SK-N-DZ (cell line): Measurements from ENCODE around the gene SFI1. TPM values are rescaled to one million over a fixed set of nuclear protein-coding genes. Genes with fewer than 3 reads are reported as not detected.
"Not testable (repeated sequence)": the region's sequence is repeated elsewhere in the genome, so short reads cannot be mapped to it uniquely, and the experiment has no call there.

Experiments used
- DNase-seq: peaks from one replicate; pipeline ENCODE4 v3.0.0-alpha.2; 2015; ENCODE audit warnings: low spot score
- polyA plus RNA-seq, 2 experiments: library from polyadenylated mRNA; depleted of rRNA; stranded (reverse); fragments of >200 nt; gene quantifications; 2 replicates each; pipeline ENCODE4 v1.2.3, GENCODE V29; 2014

The SFI1 gene, protein sequence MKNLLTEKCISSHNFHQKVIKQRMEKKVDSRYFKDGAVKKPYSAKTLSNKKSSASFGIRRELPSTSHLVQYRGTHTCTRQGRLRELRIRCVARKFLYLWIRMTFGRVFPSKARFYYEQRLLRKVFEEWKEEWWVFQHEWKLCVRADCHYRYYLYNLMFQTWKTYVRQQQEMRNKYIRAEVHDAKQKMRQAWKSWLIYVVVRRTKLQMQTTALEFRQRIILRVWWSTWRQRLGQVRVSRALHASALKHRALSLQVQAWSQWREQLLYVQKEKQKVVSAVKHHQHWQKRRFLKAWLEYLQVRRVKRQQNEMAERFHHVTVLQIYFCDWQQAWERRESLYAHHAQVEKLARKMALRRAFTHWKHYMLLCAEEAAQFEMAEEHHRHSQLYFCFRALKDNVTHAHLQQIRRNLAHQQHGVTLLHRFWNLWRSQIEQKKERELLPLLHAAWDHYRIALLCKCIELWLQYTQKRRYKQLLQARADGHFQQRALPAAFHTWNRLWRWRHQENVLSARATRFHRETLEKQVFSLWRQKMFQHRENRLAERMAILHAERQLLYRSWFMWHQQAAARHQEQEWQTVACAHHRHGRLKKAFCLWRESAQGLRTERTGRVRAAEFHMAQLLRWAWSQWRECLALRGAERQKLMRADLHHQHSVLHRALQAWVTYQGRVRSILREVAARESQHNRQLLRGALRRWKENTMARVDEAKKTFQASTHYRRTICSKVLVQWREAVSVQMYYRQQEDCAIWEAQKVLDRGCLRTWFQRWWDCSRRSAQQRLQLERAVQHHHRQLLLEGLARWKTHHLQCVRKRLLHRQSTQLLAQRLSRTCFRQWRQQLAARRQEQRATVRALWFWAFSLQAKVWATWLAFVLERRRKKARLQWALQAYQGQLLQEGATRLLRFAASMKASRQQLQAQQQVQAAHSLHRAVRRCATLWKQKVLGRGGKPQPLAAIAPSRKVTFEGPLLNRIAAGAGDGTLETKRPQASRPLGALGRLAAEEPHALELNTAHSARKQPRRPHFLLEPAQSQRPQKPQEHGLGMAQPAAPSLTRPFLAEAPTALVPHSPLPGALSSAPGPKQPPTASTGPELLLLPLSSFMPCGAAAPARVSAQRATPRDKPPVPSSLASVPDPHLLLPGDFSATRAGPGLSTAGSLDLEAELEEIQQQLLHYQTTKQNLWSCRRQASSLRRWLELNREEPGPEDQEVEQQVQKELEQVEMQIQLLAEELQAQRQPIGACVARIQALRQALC
- polyA plus RNA-seq (2014; cell fraction: cytosol; rRNA removed): 20.9 and 24.4 TPM in 2 replicates
- polyA plus RNA-seq (2014; cell fraction: nucleus; rRNA removed): 216 and 272 TPM in 2 replicates

DNA sequence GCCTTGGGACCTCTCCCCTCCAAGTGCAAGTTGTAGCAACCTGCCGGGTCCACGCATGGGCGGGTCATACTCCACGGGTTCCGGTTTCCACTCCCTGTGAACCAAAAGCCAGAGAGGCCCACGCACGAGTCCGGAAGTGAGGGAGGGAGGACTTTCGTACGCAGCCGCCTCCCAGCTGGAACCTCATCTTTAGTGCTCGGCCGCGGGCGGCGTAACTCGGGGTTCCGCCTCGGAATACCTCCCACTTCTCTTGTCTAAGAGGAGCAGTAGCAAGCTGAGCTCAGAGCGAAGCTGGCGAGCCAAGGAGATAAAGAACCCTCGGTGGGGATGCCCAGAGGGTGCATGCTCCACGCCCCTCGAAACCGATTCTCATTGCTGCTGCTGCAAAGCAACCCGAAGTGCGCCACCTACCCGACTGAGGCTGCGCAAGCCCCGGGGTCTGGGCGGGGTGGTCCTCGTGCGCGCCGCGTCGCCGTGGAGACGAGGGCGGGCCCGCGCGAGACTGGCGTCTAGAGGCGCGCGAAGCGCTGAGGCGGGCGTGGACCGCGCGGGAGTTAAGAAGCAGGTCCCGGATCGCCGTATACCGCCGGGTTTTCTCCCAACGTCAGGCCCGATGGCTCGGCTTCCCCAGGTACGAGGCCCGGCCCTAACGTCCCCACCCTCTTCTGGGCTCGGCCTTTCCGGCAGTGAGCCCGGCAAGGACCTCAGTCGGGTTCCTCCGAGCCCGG lies at the start of gene SFI1:
SFI1 (plus strand) TSS at position 530 of the 728 bp plus-strand sequence. CDS start 11,749 bp downstream, outside the sequence.
- DNase-seq: peak; percentile 91

DNA sequence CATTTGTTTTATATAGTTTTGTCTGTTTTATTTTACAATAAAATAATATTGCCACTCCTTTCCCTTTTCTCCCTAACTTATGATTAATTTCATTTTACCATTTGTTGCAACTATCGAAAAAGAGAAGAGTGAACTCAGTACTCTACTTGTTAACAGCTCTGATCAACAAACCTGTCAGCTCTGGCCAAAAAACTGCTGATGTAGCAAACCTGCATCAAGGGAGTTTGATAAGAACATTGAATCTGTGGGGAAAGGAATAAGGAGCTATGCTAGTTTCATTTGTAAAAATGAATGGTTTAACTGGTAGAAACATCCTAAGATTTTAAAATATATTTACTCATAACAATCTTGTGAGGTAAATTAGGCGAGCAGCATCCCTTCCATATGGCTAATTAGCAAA lies 49.6 kb upstream of the SFI1 start:
- no peak for DNase-seq

DNA sequence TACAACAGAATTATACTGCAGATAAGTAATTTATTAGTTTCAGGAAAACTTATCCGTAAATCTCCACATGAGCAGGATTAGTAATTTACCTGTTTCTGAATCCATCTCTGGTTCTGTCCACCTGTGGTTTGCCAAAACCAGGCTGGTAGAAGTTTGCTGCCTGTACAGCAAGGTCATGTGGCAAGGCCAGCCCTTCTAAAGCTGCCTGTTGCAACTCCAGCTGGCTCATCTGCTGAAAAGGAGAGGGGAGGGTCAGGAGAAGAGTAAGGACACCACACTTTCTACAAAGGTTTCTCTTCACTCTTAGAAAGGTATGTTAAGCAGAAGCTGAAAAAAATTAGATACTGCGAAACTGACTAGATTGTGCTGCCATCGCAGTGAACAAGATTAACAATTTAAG lies 49.0 kb upstream of the SFI1 start:
- no peak for DNase-seq

DNA sequence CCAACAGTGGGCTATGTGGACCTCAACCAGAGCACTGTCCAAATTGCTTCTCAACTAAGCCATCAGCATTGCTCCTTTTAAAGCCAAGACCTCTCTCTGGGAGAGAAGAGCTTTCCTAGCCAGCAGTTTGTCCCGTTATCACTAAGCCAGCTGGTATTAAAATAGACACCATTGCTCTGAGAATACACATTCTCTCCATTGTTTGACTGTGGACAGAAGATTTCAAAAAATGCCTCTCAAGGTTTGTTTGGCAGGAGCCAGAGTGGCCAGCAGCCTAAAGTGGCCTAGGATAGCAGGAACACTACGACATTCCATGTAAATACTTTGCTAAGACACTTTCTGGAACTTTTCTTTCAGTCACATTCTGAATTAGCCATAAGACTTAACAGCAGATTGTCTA lies 48.0 kb upstream of the SFI1 start:
- DNase-seq: no peak

DNA sequence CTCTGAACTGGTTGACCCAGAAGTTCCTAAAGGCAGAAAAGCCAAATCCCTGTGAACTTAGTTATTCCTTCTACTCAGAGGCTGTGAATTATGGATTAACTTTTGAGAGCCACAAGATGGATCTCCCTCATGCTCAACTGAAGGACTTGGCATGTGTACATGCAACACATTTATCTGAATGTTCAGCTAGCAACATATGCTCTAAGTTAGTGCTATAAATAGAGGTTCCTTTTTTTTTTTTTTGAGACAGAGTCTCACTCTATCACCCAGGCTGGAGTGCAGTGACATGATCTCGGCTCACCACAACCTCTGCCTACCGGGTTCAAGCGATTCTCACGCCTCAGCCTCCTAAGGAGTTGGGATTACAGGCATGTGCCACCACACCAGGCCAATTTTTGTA lies 46.8 kb upstream of the SFI1 start:
- DNase-seq: no peak

DNA sequence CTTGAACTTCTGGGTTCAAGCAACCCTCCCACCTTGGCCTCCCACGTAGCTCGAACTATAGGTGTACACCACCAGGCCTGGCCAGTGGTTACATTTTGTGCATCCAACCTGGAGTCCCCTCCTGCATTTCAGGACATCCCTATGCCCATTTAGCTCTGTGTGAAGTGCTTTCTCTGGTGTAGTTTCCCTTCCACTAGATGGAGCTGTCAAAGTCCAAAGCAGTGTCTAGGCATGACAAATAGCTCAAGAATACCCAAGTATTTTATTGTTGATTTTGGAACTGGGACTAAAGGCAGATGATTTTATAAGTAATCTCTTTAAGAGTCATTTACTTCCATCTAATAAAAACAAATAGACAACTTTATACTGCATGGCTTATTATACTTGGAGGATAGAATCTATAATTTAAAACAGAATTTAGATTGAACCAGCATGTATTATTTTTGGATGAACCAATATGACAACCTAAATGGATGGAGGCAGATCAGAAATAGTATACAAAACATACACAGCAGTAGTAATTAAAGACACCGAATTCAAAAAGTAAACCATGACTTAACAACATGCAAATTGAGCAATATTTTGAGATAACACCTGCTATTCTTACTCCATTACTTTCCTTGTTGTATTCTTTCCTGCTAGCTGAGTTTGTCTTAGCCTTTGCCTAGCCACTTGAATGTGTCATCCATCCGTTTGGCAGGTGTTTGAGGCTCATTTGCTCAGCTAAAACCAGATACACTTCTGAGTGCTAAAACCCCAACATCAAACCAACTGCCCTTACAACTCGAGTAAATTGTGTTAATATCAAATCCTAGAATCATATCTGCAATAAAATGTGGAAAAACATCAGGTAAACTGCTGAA lies 44.4 kb upstream of the SFI1 start:
- peak; percentile 11 for DNase-seq

DNA sequence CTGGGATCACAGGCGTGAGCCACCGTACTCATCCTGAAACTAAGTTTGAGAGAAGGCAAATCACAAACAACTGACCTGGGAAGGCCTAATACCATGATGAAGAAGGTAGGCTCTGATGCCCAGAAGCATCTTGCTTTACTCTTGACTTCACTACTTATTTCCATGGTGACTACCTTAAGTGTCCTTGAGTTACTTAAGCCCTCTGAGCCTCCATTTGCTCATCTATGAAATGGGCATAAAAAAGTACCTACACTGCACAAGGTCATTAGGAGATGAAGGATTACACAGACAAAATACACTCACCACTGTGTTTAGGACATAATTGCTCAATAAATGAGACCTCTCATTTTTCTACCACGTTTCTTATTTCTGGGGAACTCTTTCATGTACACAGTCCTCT lies 34.6 kb upstream of the SFI1 start:
- no peak for DNase-seq

DNA sequence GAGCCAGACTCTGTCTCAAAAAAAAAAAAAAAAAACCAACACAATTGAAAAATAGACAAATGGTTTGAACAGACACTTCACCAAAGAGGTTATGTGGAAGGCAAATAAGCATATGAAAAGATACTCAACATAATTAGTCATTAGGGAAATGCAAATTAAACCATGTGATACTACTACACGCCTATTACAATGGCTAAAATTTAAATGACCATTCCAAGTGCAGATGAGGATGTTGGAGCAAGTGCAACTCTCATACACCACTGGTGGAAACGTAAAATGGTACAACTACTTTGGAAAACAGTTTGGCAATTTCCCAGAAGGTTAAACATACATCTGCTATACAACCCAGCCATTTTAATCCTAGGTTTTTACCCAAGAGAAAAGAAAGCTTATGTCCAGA lies 31.0 kb upstream of the SFI1 start:
- no peak for DNase-seq

DNA sequence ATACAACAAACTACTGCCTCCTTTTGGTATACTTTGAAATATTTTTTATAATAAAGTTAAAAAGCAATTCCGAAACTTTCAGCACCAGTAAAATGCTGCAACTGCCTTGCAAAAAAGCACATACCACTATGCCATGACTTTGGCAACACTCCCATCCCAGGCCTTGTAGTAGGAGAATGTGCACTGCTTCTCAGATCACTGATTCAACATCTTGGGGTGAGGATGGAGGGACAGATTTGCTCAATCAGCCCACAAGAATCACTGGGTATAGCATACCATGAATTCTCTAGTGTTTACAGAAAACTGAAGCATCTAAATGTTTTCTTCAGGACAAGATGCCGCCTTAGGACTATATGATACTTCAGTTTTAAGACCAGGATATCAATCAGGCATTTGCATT lies 21.6 kb upstream of the SFI1 start:
- no peak for DNase-seq

DNA sequence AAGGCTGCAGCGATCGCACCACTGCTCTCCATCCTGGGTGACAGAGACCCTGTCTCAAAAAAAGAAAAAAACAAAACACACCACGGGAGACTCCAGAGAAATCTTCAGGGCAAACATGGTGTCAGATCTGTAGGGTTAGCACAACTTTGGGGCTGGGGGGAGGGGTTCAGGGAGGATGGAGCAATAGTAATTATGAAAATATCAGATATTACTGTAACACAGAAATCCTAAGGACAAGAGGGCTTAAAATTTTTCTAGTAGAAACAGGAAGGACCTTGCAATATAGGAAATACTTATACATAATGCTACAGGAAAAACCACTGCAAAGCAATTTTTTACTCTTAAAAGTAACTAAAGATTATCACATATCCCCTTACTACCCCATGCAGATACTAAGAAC lies 20.5 kb upstream of the SFI1 start:
- DNase-seq: no peak

DNA sequence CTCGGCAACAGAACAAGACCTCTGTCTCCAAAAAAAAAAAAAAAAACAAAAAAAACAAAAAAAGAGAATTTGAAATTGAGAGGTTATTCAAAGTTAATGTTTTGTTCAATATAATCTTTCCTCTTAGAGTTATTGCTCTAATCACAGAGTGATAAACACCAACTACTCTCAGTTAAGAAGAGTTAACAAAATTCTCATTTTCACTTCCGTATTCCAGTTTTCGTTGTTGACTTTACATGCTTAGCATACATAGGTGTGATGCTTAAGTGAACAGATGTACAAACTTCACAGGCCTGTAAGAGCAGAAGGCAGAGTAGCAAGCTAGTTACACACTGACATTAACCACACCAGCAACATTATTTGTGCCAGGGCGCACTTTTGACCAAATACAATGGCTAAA lies 19.0 kb upstream of the SFI1 start:
- no peak for DNase-seq

DNA sequence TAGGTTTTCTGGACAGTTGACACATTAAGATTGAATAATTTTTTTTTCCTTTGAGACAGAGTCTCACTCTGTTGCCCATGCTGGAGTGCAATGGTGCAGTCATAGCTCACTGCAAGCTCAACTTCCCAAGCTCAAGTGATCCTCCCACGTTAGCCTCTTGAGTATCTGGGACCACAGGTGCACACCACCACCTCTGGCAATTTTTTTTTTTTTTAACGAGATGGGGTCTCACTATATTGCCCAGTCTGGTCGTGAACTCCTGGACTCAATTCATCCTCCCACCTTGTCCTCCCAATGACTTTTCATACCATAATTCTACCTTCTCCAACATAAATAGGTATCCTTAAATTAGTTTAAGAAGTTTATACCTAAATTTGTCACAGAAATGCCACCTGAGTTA lies 15.2 kb upstream of the SFI1 start:
- no peak for DNase-seq

DNA sequence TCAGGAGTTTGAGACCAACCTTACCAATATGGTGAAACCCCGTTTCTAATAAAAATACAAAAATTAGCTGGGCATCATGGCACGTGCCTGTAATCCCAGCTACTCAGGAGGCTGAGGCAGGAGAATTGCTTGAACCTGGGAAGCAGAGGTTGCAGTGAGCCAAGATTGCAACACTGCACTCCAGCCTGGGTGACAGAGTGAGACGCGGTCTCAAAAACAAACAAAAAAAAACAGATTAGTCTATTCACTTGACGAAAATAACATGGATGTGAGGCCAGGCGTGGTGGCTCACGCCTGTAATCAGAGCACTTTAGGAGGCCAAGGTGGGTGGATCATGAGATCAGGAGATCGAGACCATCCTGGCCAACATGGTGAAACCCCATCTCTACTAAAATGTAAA lies 13.9 kb upstream of the SFI1 start:
- not testable (repeated sequence) for DNase-seq

DNA sequence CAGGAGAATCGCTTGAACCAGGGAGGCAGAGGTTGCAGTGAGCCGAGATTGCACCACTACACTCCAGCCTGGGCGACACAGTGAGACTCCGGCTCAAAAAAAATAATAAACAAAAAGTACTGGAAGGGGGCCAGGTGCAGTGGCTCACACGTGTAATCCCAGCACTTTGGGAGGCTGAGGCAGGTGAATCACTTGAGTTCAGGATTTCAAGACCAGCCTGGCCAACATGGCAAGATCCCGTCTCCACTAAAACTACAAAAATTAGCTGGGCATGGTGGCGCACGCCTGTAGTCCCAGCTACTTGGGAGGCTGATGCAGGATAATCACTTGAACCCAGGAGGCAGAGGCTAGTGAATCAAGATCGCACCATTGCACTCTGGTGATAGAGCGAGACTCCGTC lies 10.0 kb upstream of the SFI1 start:
- DNase-seq: not testable (repeated sequence)

DNA sequence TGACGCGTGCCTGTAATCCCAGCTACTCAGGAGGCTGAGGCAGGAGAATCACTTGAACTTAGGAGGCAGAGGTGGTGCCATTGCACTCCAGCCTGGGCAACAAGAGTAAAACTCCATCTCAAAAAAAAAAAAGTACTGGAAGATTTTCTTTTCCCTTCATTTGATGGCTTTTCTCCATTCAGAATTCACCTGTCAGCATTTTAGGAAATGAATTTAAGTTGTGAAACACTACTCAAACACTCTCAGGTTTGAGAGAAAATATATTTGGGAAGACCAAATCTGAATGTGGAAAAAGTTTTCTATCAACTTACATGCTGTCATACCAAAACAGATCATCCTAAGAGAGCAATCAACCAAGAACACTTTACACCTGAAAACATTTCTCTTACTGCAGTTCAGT lies 9.4 kb upstream of the SFI1 start:
- DNase-seq: no peak

DNA sequence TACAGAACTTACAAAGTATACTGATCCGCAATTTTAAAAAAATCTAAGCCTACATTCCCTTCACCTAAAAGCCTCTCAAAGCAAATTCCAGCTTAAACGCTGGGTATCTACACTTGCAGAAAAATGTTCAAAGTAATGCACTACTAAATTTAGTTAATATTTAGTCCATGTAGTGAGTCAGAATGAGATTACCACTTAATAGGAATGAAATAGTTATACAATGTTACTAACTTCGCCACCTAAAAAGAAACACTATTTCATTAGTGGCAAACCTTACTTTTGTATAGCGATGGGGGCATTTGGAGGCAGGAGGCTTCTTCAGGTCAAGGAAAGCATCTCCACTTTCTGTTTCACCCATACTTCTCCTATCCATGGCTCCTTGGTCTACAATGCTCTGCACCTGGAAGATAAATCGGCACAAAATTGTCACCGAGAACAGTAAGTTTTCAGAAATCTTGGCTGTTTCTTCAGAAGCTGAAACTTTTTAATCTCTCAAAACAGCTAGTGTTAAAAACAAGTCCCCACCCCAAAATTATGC lies 7.9 kb upstream of the SFI1 start:
- no peak for DNase-seq

DNA sequence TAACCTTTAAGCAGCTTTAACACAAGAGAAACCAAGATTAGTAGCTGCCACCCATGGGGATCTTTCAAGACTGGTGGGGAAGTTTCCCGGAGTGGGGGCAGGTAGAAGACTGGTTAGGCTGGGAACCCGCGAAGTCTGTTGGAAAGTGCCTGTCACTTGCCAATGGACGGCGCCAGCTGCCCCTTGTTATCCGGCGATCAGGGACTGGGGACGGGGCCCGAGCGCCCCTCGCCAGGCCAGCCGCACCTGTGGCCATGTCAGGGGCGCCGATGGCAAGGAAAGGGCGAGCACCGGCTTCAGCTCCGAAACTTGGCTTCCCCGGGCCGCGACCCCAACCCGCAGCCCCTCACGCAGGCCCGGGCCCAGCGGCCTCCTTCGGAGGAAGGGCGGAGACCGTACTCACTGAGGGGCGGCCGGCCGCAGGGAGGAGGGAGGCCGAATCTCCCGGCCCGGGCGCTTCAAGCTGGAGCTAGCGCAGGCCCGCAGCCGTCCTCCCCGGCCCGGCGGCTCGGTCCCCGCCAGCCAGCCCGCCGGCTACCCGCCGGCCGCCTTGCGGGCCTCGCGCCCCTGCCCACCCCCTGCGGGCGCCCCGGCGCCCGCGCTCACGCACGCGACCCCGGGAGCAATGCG lies 7.2 kb upstream of the SFI1 start:
- peak; percentile 40 for DNase-seq

DNA sequence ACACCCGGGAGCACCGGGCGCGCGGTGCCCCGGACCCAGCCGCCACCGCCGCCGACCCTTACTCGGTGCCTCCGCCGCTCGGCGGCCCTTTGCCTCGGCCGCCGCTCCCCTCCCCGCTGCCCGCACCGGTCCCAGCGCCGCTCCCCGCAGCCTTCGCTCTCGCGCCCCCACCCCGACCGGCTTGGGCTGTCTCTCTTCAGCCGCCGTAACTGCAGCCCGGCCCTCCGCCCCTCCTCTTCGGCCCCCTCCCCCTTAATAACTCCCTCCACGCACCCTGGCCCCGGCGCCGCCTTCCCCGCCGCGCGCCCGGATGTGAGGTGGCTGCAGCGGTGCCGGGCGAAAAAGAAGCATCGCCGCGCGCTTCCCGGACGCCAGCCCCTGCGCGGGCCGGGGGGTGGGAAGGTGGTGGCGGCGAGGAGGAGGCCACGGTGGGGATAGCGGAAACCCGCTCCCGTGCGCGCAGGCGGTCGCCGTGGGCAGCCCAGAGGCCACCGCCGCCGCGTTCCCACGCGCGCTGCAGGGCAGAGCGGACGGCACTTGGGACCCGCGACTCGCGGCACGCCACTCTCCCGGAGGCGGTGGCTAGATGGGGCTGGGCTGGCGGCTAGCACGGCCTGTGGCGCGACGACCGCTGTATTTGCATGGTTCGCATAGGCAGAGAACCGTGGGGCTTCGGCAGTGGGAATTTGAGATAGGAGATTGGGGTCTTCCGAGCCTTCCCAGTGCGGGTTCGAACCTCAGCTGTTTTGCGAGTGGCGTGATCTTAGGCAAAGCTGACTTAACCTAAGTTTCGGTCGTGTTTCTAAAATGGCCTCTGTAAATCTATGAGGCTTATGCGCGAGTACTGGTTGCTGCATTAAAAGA lies 6.5 kb upstream of the SFI1 start, which contains the start of gene EIF4ENIF1:
EIF4ENIF1 (minus strand) TSS at position 211 of the 864 bp plus-strand sequence. CDS start 1,124 bp downstream, outside the sequence.
- peak; percentile 85 for DNase-seq
